GM12875 (cell line): ENCODE results near the gene EYA2.

ENCODE experiments used
- H3K4me3 ChIP-seq: one replicate; pipeline ENCODE4 v1.5.1; 2011; ENCODE audit warnings: low read depth, low read length, control low read depth
- CTCF ChIP-seq: IDR thresholded peaks from 2 replicates; pipeline ENCODE4 v1.5.1; 2011; ENCODE audit warnings: low read depth, mild to moderate bottlenecking, control low read depth, inconsistent platforms, low read length, moderate library complexity, borderline replicate concordance; ENCODE audit not compliant: insufficient read depth

The EYA2 gene

GRCh38 chr20:47136782-47137181, 242.1 kb downstream of the EYA2 start:
- no peak for TF ChIP-seq CTCF
- no peak overlapping the region for H3K4me3 ChIP-seq

DNA sequence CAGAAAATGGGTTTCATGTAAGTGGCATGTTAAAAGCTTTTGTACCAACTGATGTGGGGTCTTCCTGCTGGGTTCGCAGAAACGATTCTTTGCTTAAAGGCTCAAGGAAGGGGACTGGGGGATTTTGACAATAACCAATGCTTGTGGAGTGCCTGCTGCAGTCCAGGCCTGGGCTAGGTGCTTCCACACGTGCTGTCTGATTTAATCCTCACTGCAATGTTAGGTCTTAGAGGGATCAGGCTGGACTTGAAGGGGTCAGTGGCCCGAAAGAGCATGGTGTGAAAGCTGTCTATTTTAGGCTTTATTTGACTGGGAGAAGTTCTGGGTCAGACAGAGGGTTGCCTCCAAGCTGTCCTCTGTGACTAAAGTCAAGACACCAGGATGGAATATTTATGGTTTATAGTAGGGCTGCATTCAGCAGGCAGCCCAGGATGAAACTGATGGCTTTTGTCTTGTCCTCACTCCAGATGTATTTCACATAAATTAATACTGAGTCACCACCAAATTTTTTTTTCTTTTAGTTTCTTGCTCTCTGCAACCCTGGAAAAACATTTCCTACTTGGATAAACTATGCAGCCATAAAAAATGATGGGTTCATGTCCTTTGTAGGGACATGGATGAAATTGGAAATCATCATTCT, 242.7 kb downstream of the EYA2 start:
- no peak for TF ChIP-seq CTCF
- no peak overlapping the region for H3K4me3 ChIP-seq

DNA sequence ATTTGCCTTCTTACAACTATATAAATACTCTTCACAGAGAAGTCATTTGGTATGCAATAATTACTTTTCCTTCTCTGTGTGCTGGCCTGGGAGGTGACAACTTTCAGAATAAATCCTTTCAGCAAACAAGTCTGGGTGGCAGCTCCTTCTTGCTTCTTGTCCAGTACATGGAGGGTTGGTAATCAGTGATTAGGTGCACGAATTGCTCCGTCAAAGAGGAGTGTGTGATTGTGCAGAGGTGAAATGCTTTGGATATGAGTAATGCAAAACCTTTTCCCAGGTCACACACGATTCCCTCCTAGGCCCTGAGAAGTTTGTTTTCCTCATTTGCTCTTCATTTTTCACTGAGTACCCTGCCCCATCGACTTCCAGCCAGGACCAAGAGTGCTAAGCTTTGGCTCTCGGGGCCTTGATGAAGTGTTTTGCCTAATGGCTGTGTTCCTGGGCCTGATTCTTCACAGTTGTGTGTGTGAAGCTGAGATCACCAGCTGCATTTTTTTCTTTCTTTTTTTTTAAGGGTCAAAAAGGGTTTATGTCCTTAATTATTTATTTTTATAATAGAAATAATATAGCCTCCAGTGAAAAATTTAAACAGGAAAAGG, 245.4 kb downstream of the EYA2 start:
- no peak overlapping the region for H3K4me3 ChIP-seq
- TF ChIP-seq CTCF, result no peak

GRCh38 chr20:47141350-47141921, 246.8 kb downstream of the EYA2 start:
- H3K4me3 ChIP-seq, result no peak overlapping the region
- TF ChIP-seq CTCF, result no peak

DNA sequence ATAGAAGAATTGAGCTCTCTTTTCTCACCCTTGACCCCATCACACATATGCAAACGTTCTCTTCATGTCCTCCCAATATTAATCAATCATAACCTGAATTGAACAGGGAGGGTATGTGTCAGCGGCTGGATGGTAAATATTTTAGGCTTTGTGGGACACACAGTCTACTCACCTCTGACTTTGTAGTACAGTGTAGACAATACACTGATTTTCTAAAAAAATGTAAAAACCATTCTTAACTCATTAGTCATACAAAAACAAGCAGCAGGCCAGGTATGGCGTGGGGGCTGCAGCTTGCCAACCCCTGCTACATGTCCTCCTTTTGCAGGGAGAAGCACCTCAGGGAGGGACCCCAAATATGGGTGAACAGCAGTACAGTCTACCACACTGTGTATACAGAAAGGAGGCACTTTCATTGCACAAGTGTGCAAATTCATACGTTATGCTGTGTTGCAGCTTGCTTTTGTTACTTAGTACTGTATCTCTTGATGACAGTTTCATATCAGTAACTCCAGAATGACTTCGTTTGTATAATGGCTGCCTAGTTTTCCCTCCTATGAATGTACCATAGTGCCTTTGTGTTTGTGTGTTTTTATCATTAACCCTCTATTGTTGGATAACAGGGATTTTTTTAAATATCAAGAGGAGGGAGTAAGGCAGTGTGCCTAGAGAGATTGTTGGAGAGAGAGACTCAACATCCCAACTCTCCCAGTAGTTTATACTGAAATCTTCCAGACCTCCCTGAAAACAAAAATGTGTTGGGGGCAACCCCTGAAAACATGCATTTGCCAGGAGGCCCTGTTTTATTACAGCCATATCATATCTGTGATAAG, 247.5 kb downstream of the EYA2 start:
- no peak overlapping the region for H3K4me3 ChIP-seq
- TF ChIP-seq CTCF, result no peak

- TF ChIP-seq CTCF, result no peak
- H3K4me3 ChIP-seq, result no peak overlapping the region
Measured at GRCh38 chr20:47142774-47143170, 248.1 kb downstream of the EYA2 start.
